GM21619 (cell line): ENCODE measurements around the gene METTL25B.
A peak's percentile ranks its signal among the peaks of the same experiment; 100 is the strongest.

ENCODE experiments used
- ATAC-seq: cut with Tn5 transposase; IDR thresholded peaks from one replicate; pipeline ENCODE4 v1.9.1; 2021; ENCODE audit not compliant: unreplicated experiment

Gene METTL25B

DNA sequence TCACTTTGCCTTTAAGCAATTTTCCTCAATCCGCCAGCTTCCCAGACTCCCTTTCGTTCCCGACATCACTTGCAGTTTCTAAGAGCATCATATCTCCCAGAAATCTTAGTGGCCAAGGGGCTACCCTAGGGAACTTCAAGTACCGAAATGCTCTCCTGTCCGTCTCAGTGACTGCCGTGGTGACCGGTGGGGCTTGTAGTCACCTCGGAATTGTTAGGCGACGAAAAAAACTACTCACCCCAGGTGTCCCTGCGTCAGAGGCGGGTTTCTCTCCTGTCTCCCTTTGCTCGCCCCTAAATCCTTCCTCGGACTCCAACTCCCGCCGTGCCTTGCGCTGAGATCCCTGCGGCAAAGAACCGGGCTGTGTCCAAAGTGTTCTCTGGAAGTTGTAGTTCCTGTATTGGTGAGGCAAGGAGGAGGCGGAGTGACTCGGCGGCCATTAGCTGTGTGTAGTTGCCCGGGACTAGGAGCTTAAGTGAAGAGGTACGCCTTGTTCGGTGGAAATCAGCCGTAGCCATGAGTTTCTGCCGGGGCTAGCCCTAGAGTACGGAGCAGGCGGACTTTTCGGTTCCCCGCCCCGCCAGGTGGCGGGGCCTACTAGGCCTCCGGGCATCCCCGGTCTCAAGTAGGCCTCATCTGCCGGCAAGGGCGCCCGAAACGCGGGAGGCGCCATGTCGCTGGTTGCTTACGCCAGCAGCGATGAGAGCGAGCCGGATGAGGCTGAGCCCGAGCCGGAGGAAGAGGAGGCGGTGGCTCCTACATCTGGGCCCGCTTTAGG is 39.0 kb downstream of the METTL25B start, which contains the start of gene PRCC:
Gene PRCC, plus strand, starts transcription at position 435 of the 778 bp plus-strand sequence. Its CDS starts 237 bp downstream, at position 672.
- peak; percentile 90 for ATAC-seq

DNA sequence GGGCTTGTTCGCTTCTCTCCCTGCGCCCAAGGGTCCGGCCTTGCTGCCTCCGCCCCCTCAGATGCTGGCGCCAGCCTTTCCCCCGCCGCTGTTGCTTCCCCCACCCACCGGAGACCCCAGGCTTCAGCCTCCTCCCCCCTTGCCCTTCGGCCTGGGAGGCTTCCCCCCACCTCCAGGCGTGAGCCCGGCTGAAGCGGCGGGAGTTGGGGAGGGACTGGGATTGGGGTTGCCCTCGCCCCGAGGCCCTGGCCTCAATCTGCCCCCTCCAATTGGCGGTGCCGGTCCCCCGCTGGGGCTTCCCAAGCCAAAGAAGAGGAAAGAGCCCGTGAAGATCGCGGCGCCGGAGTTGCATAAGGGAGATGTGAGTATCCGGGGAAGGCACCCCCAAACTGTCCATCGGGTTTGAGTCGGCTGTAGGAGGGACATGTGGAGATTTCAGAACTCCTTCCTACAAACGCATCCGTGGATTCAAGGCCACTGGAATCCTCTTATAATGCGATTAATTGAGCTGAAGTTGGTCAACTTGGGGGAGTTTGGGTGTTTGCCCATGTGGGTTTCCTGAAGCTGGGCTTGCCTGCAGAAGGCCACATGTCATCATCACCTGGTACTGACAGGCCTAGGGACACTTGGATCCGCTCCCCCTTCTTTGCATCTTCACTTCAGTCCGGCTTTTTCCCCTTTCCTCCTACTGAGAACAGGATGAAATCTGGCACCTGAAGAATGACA is 39.8 kb downstream of the METTL25B start:
- no peak for ATAC-seq

DNA sequence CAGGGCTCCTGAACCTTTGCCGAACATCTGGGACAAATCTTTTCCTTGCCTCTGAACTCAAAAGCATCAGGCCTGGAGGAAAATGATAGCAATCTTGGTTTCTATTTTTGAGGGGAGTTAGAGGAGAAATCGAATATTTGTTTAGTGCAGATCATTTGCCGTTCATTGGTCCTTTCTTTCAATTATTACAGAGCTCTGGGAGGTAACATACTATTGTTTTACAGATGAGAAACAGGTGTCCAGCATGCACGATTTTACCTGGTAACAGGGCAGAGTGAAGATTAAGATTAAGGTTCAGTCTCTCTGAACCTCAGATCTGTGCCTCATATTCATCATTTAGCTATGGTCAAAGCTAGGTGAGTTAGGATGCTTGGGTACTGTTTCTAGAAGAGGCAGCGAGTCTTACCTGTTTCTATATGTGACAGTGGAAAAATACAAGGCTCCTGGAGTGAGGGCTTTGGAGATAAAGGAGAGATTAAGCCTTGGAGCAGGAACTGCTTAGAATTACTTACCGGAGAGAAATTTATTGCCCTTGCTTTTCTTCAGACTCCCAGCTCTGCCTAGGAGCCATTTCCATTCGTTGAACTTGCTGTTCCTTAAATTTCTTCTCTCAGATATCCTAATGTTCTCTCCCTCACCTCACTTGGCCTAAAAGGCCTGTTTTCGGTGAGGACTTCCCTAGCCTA is 40.5 kb downstream of the METTL25B start:
- ATAC-seq = no peak

GRCh38 chr1:156772222-156772621 is 44.0 kb downstream of the METTL25B start:
- no peak for ATAC-seq

- ATAC-seq = no peak
Measured at GRCh38 chr1:156772728-156773497, 44.6 kb downstream of the METTL25B start.

GRCh38 chr1:156773607-156774006 is 45.3 kb downstream of the METTL25B start:
- ATAC-seq = no peak

GRCh38 chr1:156775799-156776198 is 47.5 kb downstream of the METTL25B start:
- no peak for ATAC-seq

DNA sequence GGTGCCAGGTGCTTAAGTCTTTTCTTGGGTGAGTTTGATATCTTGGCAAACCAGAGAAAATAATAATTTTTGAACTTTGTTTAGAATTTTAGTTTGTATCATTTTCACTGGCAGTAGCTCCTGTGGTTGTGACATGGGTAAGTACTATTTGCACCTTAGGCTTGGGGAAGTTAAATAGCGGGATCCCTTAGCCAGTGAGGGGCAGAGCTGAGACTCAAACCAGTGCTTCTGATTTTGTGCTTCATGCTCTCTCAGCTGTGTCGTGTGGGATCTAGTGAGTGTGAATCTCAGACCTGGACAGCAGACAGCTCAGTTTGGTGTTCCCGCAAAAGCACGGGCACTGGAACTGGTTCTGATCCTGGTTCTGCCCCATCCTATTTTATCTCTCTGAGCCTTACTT is 48.7 kb downstream of the METTL25B start:
- ATAC-seq = no peak

GRCh38 chr1:156777573-156777972 is 49.3 kb downstream of the METTL25B start:
- ATAC-seq = no peak

DNA sequence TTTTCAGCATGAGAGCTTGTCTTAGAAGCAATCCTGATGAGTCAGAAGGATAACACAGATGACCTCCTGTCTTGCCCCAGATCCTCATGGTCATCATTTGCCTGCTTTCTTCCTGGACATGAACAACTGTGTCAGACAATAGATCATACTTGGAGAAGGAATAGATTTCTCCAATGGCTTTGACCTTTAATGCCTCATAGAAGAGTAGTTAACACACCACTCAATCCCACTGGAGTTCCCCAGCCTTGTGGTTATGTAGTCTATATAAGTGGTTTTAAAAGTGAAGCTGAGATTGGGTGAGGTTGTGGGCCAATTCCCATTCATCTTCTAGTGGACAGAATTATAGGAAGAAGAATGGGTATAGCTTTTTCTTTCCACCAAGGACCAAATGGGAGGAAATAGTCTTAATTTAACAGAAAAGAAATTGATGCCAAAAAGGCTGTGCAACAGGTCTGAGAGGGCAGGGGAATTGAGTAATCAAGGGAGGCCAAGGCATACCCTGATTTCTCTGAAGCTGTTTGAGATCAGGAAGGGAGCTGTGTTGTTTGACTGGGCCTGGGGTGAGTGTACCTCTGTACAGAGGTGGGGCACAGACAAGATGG is 53.4 kb downstream of the METTL25B start:
- ATAC-seq = no peak

GRCh38 chr1:156785458-156785857 is 57.2 kb downstream of the METTL25B start:
- no peak for ATAC-seq
